Neural cell (in vitro differentiated cells): ENCODE results near the gene KCNK2.

Source experiments
- CTCF ChIP-seq: fragments of 450-650 bp; IDR thresholded peaks from 2 replicates; pipeline ENCODE4 v1.5.1; 2014; ENCODE audit warnings: antibody characterized with exemption, mild to moderate bottlenecking, moderate library complexity; ENCODE audit not compliant: poor library complexity, severe bottlenecking
- EZH2 ChIP-seq: fragments of 200-600, 300-800 bp; shearing (Covaris generic), sonication (generic); IDR thresholded peaks from 2 replicates; pipeline ENCODE4 v1.6.1; 2014; ENCODE audit warnings: antibody characterized with exemption, low read length, borderline replicate concordance, mild to moderate bottlenecking; ENCODE audit not compliant: insufficient read depth, poor library complexity, severe bottlenecking
- MXI1 ChIP-seq: fragments of 450-650 bp; conservative IDR thresholded peaks from 2 replicates; pipeline ENCODE4 v1.6.1; 2014; ENCODE audit warnings: antibody characterized with exemption, mild to moderate bottlenecking; ENCODE audit not compliant: poor library complexity, severe bottlenecking
- RAD21 ChIP-seq: fragments of 450-650 bp; conservative IDR thresholded peaks from 2 replicates; pipeline ENCODE4 v1.6.1; 2014; ENCODE audit warnings: antibody characterized with exemption, mild to moderate bottlenecking, moderate library complexity
- REST ChIP-seq: IDR thresholded peaks from 2 replicates; pipeline ENCODE4 v1.6.1; 2012; ENCODE audit warnings: borderline replicate concordance
- TAF1 ChIP-seq: IDR thresholded peaks from 2 replicates; pipeline ENCODE4 v1.6.1; 2012; ENCODE audit warnings: low read depth

GRCh38 chr1:215273838-215274516 is 191.4 kb downstream of the KCNK2 start:
- TF ChIP-seq REST: no peak
- TF ChIP-seq CTCF: no peak
- no peak for TF ChIP-seq EZH2
- TF ChIP-seq MXI1: no peak
- no peak for TF ChIP-seq RAD21
- TF ChIP-seq TAF1: no peak
